ENCODE results near the gene SALL1. TPM values are rescaled to one million over a fixed set of nuclear protein-coding genes. Genes with fewer than 3 reads are reported as not detected.

The SALL1 gene
- total and polyA plus RNA-seq, 3 donors from 2014 or later = 4.0 to 5.9 (median 4.9) TPM

DNA sequence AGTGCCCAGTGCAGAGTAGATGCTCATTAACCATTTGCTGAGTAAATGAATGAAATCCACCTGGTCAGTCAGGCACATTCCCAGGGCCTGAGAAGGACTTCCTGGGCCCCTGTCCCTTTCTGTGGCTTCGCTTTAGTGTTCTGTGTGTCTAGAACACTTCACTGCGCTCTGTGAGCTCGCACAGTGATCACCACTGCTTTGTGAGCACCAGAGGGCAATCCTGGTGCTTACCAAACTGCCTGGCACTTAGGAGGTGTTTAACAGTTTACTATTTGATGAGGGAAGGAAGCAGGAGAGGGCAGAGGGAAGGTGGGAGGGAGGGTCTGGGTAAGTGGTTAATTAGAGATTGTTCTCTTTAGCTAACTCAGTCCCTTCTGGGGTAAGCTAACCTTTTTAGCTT is 26.2 kb downstream of the SALL1 start:
- no peak for DNase-seq
- WGBS, 2 donors = 85 to 100% methylated on average over 3 of the region's 3 CpGs
- Histone ChIP-seq H3K4me1 (no peaks in the 10 kb centered on the region), H3K4me3 (no peak overlapping the region), H3K36me3 (ENCODE audit: low read depth, missing control alignments) (no peaks in the 10 kb centered on the region), H3K27me3 (no peaks in the 10 kb centered on the region), H3K9me3 (no peaks in the 10 kb centered on the region), H3K27ac (no peak overlapping the region)
- TF ChIP-seq POLR2A (IDR thresholded peaks at IDR 0.05) = no peak
- TF ChIP-seq, protein P1, sequence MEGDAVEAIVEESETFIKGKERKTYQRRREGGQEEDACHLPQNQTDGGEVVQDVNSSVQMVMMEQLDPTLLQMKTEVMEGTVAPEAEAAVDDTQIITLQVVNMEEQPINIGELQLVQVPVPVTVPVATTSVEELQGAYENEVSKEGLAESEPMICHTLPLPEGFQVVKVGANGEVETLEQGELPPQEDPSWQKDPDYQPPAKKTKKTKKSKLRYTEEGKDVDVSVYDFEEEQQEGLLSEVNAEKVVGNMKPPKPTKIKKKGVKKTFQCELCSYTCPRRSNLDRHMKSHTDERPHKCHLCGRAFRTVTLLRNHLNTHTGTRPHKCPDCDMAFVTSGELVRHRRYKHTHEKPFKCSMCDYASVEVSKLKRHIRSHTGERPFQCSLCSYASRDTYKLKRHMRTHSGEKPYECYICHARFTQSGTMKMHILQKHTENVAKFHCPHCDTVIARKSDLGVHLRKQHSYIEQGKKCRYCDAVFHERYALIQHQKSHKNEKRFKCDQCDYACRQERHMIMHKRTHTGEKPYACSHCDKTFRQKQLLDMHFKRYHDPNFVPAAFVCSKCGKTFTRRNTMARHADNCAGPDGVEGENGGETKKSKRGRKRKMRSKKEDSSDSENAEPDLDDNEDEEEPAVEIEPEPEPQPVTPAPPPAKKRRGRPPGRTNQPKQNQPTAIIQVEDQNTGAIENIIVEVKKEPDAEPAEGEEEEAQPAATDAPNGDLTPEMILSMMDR (IDR thresholded peaks at IDR 0.05) = no peak
- intact Hi-C loops (cut with DNase I; ENCODE audit: low total_unique reads) = no loop called here

DNA sequence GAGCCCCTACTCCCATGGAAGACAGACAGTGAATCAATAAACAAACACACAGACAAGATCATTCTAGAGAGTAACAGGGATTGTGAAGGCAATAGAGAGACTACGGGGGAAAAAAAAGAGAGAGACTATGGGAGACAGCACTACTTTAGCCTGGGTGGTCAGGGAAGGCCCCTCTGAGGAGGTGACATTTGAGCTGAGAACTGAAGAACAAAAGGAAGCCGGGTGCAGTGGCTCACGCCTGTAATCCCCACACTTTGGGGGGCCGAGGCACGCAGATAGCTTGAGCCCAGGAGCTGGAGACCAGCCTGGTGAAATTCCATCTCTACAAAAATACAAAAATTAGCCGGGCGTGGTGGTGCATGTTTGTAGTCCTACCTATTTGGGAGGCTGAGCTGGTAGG is 29.2 kb downstream of the SALL1 start:
- Histone ChIP-seq H3K27me3 (no peaks in the 10 kb centered on the region), H3K36me3 (ENCODE audit: low read depth, missing control alignments) (no peaks in the 10 kb centered on the region), H3K4me1 (no peaks in the 10 kb centered on the region), H3K9me3 (no peaks in the 10 kb centered on the region), H3K27ac (no peak overlapping the region), H3K4me3 (no peak overlapping the region)
- 60 to 65% methylated on average over 7 of the region's 7 CpGs for WGBS, 2 donors
- DNase-seq = no peak
- intact Hi-C loops (cut with DNase I; ENCODE audit: low total_unique reads) = no loop called here
- TF ChIP-seq, protein P1 (IDR thresholded peaks at IDR 0.05) = no peak
- no peak for TF ChIP-seq POLR2A (IDR thresholded peaks at IDR 0.05)

DNA sequence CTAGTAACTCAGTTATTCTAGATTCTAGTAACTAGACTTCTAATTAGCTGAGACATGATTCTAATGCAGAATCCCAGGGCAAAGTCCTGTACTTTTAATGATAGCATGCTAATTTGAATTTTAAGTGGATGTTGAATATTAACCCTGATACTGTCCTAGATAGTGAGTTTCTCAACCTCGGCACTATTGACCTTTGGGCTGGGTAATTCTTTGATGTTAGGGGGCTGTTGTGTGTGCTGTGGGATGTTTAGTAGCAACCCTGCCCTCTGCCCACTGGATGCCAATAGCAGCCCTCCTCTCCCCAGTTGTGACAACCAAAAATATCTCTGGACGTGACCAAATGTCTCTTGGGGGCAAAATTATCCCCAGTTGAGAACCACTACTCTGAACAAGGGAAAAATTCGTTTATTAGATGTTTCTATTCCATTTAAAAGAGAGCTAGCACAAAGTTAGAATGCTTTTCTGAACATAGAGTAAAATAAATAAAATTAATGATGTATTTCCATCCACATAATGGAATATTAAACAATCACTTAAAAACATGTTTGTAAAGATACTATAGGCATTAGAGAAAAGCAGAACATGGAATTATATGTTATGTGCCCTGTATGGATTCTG is 30.2 kb downstream of the SALL1 start:
- no peaks in the 10 kb centered on the region for H3K36me3 ChIP-seq (ENCODE audit: low read depth, missing control alignments)
- intact Hi-C loops (cut with DNase I; ENCODE audit: low total_unique reads) = no loop called here
- no peaks in the 10 kb centered on the region for H3K9me3 ChIP-seq
- no peak overlapping the region for H3K4me3 ChIP-seq
- 24 to 41% methylated on average over 3 of the region's 3 CpGs for WGBS, 2 donors
- H3K27me3 ChIP-seq = no peaks in the 10 kb centered on the region
- no peak overlapping the region for H3K27ac ChIP-seq
- H3K4me1 ChIP-seq = no peaks in the 10 kb centered on the region
- no peak for DNase-seq
- TF ChIP-seq, protein P1 (IDR thresholded peaks at IDR 0.05) = no peak
- no peak for TF ChIP-seq POLR2A (IDR thresholded peaks at IDR 0.05)

DNA sequence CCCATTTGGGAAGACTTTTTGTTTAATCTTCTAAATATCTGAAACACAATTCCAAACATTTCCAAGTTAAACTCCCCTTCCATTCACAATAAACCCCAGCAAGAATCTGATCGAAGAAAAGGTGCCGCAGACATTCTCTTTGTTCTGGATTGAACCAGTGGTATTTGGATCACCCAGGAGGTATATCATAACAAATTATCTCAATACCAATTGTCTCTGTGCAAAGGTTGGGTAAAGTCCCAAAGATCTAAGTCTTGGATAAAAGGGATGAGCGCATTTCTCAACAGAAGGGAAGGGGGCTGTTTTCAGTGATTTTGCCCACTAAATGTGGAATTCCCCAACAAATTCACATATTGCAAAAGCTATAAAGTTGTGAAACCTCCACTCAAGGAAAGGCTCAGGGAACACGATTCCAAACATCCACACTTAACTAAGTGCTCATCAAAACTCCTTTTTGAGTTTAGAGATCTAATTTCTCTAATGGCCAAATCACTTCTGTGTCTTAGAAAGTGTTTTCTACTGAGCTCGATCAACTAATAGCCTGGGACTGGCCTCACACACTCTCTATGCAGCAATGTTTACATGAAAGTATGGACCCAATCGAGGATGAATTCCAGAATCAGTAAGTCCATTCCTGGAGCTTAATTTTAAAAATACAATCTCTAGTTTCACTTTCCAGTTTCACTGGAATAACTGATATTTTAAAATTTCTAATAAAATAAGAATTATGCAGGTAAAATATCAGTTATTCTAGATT is 30.9 kb downstream of the SALL1 start:
- no peak overlapping the region for H3K27ac ChIP-seq

More for the DNA sequence above, 30.9 kb downstream of the SALL1 start:
- Histone ChIP-seq H3K4me3 (no peak overlapping the region), H3K36me3 (ENCODE audit: low read depth, missing control alignments) (no peaks in the 10 kb centered on the region), H3K27me3 (no peaks in the 10 kb centered on the region), H3K4me1 (no peaks in the 10 kb centered on the region), H3K9me3 (no peaks in the 10 kb centered on the region)
- DNase-seq = no peak
- 76 to 88% methylated on average over 6 of the region's 6 CpGs for WGBS, 2 donors
- no peak for TF ChIP-seq POLR2A (IDR thresholded peaks at IDR 0.05)
- TF ChIP-seq, protein P1 (IDR thresholded peaks at IDR 0.05) = no peak
- intact Hi-C loops (cut with DNase I; ENCODE audit: low total_unique reads) = no loop called here
